Muscle of arm (tissue), 14 donors: Measurements from ENCODE around the gene THRSP. TPM values are rescaled to one million over a fixed set of nuclear protein-coding genes. Genes with fewer than 3 reads are reported as not detected.
"Not testable (repeated sequence)": the region's sequence is repeated elsewhere in the genome, so short reads cannot be mapped to it uniquely, and the experiment has no call there.

Experiments
- DNase-seq: peaks from one replicate; pipeline ENCODE4 v3.0.0-alpha.2; 2013
- long read RNA-seq, 11 donors: transcript quantifications; one replicate each; lab custom pipeline, GENCODE V29; 2026
- polyA plus RNA-seq, 12 donors: library from polyadenylated mRNA; unstranded; fragments of 120-200 nt; gene quantifications; one replicate each; pipeline ENCODE4 v1.2.1, GENCODE V29; 2013; ENCODE audit not compliant: insufficient read length in 12 of 12

Gene THRSP
- polyA plus RNA-seq: under 1 TPM in 7 of 12 donors, not detected in 5; 0.14 to 0.81 (median 0.58) TPM
- long read RNA-seq, donor 1, partial matches to known transcripts: 675 of 681 reads
- long read RNA-seq, donor 1, other reads (novel, unspliced or antisense): 6 of 681 reads
- long read RNA-seq, donor 2, partial matches to known transcripts: 569 of 576 reads
- long read RNA-seq, donor 2, other reads (novel, unspliced or antisense): 5 of 576 reads
- long read RNA-seq, donor 3, partial matches to known transcripts: 269 of 274 reads
- long read RNA-seq, donor 3, other reads (novel, unspliced or antisense): 5 of 274 reads
- long read RNA-seq, donor 4: 0 reads
- long read RNA-seq, donor 5: 0 reads
- long read RNA-seq, donor 6, partial matches to known transcripts: 272 of 272 reads
- long read RNA-seq, donor 6, other reads (novel, unspliced or antisense): 0 of 272 reads
- long read RNA-seq, donor 7, partial matches to known transcripts: 233 of 233 reads
- long read RNA-seq, donor 7, other reads (novel, unspliced or antisense): 0 of 233 reads
- long read RNA-seq, donor 8: 0 reads
- long read RNA-seq, donor 9: 0 reads
- long read RNA-seq, donor 10, partial matches to known transcripts: 24 of 24 reads
- long read RNA-seq, donor 10, other reads (novel, unspliced or antisense): 0 of 24 reads
- long read RNA-seq, donor 11, partial matches to known transcripts: 459 of 459 reads
- long read RNA-seq, donor 11, other reads (novel, unspliced or antisense): 0 of 459 reads

GRCh38 chr11:78063440-78064181 lies at the start of gene THRSP:
Gene THRSP (plus strand): TSS chr11:78063861. CDS start chr11:78063882, 21 bp downstream.
- no peak for DNase-seq

- DNase-seq: not testable (repeated sequence)
Measured at GRCh38 chr11:78014937-78015520, 48.6 kb upstream of the THRSP start.

GRCh38 chr11:78015878-78016277 lies 47.8 kb upstream of the THRSP start:
- no peak for DNase-seq

- no peak for DNase-seq
Measured at GRCh38 chr11:78019808-78020207, 43.9 kb upstream of the THRSP start.

GRCh38 chr11:78020246-78020645 lies 43.4 kb upstream of the THRSP start:
- no peak for DNase-seq

- DNase-seq: no peak
Measured at GRCh38 chr11:78021611-78022010, 42.0 kb upstream of the THRSP start.

- peak; percentile 22 for DNase-seq
Measured at GRCh38 chr11:78022397-78023396, 41.0 kb upstream of the THRSP start, which contains the start of gene KCTD14. Gene KCTD14 (minus strand): TSS chr11:78023276. CDS start chr11:78023249, 27 bp downstream.

GRCh38 chr11:78023426-78023825 lies 40.2 kb upstream of the THRSP start:
- DNase-seq: no peak

- DNase-seq: no peak
Measured at GRCh38 chr11:78025378-78025777, 38.3 kb upstream of the THRSP start.

GRCh38 chr11:78027759-78028158 lies 35.9 kb upstream of the THRSP start:
- no peak for DNase-seq

GRCh38 chr11:78028423-78028822 lies 35.2 kb upstream of the THRSP start:
- DNase-seq: not testable (repeated sequence)

- peak; percentile 71 for DNase-seq
Measured at GRCh38 chr11:78030429-78031325, 33.0 kb upstream of the THRSP start.

- no peak for DNase-seq
Measured at GRCh38 chr11:78031629-78032028, 32.0 kb upstream of the THRSP start.

- DNase-seq: no peak
Measured at GRCh38 chr11:78032090-78032489, 31.6 kb upstream of the THRSP start.

- DNase-seq: no peak
Measured at GRCh38 chr11:78033040-78033439, 30.6 kb upstream of the THRSP start.

- no peak for DNase-seq
Measured at GRCh38 chr11:78034623-78035022, 29.0 kb upstream of the THRSP start.

- DNase-seq: no peak
Measured at GRCh38 chr11:78036313-78036712, 27.3 kb upstream of the THRSP start.

- no peak for DNase-seq
Measured at GRCh38 chr11:78037056-78037455, 26.6 kb upstream of the THRSP start.
